GM18508 (cell line): Measurements from ENCODE around the gene HLF.

Experiments used
- ATAC-seq: cut with Tn5 transposase; IDR thresholded peaks from one replicate; pipeline ENCODE4 v1.9.1; 2021; ENCODE audit warnings: moderate number of reproducible peaks; ENCODE audit not compliant: insufficient read depth, unreplicated experiment

HLF gene

DNA sequence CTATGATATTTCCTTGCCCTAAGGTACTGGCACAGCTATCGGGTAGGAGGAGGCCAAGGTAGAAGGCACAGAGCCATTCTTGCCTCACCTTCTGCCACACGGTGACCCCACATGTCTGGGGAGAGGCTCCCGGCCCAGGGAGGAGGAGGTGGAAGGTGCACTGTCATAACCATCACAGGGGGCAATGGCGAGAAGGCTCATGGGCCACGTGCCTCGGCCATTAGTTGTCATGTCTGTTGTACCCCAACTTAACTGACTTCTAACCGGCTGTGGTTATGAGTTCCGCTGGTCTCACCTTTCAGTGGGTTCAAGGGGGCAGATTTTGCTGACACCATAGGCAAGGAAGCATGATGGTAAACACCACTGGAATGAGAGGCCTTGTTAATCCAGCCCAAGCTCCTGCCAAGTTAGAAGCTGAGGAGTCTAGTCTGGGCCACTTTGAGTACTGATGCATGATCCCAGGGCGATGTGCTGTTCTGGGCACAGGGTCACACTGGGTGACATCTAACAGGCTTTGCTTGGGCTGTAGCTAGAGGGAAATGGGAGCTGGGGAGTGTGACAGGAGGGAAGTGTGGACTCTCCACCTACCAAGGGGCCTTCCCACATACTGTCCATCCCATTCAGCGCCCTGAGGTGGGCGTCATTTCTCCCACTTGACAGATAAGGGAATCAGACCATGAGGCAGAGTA lies 39.6 kb downstream of the HLF start:
- ATAC-seq, result no peak

DNA sequence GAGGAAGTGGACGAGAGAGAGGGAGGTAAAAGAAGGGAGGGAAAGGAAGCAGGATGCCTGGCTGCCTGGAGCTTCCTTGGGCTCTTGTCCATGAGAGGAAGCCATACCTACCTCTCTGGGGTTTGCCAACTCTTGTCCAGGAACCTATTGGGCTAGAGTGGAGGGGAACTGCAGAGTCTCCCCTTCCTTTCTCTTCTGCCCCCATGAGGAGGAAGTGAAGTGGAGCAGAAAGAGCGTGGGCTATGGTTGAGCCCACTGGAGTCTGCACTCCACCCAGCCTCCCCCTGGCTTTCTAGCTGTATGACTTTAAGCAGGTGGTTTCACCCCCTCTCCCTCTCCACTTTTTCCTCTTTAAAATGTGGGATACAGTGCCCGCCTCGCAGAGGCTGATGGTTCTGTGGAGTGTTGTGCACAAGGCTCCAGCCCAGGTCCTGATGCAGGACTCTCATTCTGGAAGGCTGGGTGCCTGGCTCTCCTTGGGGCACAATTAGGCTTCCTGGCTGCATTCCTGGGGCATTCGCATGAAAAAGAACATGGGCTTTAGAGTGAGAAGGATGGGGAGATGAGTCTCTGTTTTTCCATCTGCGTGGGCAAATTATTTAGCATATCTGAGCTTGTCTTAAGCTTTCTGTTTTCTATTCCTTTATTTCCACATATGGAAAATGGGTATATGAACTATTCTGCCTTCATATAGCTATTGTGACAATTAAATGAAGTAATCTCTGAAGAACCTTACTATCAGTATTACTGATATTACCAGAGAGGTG lies 40.7 kb downstream of the HLF start:
- ATAC-seq, result no peak

GRCh38 chr17:55307879-55308278 lies 43.1 kb downstream of the HLF start:
- no peak for ATAC-seq

- ATAC-seq, result no peak
These were observed 44.0 kb downstream of the HLF start for GRCh38 chr17:55308613-55309391.

DNA sequence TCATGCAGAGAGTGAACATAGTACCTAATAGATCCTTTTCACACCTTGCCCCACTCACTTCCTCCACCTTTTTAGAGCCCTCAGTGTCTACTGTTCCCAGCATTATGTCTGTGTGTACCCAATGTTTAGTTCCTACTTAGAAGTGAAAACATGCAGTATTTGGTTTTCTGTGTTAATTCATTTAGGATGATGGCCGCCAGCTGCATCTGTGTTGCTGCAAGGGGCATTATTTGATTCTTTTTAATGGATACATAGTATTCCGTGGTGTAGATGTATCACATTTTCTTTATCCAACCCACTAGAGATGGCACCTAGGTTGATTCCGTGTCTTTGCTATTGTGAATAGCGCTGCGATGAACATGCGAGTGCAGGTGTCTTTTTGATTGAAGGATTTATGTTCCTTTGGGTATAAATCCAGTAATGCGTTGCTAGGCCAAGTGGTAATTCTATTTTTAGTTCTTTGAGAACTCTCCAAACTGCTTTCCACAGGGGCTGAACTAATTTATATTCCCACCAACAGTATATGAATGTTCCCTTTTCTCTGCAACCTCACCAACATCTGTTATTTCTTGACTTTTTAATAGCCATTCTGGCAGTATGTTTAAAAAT lies 47.1 kb downstream of the HLF start:
- no peak for ATAC-seq

DNA sequence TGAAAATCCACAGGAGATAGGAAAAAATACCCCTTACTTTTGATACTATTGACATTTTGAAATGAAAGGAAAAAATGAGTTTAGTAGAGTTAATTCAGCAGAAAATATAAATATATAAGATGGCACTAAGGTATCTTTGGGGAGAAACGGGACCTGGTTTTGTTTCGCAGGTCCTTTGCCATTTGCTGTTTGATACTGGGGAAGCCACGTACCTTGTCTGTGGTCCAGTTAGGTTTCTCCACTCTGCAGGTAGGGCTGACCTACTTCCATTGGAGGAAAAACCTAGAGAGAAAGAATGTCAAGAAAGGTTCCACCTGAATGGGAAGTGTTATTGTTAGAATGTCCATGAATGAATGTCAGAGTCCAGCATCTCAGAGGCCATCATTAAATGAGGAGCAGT lies 48.1 kb downstream of the HLF start:
- ATAC-seq, result no peak

DNA sequence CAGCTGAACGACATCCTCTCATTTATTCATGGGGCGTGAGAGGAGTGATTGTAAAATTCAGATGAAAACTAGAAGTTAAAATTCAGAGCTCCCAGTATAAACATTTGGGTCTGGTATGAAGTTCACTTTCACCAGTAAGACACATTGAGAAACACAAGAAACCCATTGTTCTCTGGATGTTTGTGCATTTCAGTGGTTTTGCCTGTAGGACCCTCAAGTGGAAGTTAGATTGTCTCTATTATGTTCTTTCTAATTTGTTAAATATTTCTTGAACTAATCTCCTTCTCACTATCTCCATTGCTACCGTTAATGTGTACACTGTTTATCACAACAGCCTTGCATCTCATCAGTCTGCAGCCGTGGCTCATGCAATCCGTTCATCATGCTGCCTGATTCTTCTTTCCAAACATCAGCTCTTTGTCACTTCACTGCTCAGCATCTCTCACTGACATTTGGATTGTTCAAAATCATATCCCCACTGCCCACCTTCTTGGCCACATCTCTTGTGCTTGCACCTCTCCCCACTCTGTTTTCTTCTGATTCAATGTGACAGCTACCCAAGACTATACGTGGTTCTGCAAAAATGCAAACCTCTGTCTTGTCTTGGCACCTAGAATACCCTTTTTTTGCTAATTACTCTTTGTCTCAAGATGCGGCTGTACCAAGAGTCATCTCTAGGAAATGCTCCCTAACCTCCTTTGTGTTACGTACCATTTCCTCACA lies 49.5 kb downstream of the HLF start:
- ATAC-seq, result no peak

DNA sequence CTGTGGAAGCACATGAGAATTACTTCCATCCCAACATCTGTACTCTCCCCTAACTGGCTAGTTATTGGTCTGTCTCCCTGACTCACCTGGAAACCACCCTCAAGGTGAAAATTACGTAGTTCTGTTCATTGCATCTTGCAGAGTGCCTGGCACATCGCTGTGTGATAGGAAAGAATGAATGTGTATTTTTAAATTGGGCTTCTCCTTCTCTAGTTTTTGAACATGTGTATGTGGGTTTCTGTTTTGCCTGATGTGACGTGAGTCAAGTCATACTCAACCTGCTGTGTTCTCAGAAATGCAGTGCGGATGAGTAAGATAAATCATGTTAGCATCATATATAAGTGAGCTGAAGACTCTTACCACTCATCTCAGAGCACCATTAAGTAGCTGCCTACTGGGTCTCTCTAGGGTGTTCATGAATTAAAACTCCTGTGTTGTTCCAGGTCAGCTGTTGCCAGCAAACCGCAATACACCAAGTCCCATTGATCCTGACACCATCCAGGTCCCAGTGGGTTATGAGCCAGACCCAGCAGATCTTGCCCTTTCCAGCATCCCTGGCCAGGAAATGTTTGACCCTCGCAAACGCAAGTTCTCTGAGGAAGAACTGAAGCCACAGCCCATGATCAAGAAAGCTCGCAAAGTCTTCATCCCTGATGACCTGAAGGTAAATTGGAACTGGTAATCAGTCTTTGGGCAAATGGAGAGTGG lies 50.2 kb downstream of the HLF start:
- no peak for ATAC-seq

- no peak for ATAC-seq
These were observed 51.7 kb downstream of the HLF start for GRCh38 chr17:55316499-55316898.

GRCh38 chr17:55317284-55317683 lies 52.5 kb downstream of the HLF start:
- ATAC-seq, result no peak

- no peak for ATAC-seq
These were observed 53.3 kb downstream of the HLF start for GRCh38 chr17:55318081-55318480.

DNA sequence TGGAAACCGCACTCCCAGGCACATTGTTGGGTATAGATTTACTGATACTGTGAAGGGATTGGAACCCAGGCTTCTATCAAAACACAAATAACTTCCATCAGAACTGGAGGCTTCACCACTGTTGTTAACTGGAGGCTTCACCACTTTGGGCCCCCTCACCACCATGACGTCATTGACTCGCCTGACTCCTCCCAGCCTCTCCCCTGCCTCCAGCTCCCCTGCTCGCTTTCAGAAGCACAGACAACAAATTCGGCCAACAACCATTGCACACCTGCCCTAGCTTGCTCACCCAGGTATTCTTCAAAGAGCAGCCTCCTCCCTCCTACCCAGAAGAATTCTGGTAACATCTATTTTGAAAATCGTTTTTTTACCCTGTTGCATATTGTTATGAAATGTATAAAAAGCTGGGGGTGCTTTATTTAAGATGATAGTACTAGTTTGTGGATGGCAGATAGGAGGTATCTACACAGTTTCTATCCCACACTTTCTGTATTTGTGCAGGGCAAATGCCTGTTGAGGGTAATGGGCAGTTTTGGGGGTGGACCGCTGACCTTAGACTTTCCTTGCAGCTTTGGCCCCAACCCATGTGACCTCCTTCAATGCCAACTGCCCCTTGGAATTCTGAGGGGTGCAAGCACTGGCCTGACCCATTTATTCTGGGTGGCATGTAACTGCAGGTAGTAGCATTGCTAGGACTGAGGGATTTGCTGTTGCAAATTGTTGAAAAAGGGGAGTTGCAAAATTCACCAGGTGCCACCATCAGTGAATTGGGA lies 54.1 kb downstream of the HLF start:
- no peak for ATAC-seq

- ATAC-seq, result no peak
These were observed 55.3 kb downstream of the HLF start for GRCh38 chr17:55319933-55320593.

- ATAC-seq, result no peak
These were observed 56.0 kb downstream of the HLF start for GRCh38 chr17:55320594-55321426.

DNA sequence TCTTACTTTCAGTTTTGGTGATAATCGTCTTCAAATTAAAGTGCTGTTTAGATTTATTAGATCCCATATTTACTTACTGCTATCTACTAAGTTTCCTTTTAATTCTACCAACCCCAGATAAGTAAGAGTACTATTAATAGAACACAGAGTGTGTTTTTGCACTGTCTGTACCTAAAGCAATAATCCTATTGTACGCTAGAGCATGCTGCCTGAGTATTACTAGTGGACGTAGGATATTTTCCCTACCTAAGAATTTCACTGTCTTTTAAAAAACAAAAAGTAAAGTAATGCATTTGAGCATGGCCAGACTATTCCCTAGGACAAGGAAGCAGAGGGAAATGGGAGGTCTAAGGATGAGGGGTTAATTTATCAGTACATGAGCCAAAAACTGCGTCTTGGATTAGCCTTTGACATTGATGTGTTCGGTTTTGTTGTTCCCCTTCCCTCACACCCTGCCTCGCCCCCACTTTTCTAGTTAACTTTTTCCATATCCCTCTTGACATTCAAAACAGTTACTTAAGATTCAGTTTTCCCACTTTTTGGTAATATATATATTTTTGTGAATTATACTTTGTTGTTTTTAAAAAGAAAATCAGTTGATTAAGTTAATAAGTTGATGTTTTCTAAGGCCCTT lies 56.8 kb downstream of the HLF start:
- no peak for ATAC-seq

DNA sequence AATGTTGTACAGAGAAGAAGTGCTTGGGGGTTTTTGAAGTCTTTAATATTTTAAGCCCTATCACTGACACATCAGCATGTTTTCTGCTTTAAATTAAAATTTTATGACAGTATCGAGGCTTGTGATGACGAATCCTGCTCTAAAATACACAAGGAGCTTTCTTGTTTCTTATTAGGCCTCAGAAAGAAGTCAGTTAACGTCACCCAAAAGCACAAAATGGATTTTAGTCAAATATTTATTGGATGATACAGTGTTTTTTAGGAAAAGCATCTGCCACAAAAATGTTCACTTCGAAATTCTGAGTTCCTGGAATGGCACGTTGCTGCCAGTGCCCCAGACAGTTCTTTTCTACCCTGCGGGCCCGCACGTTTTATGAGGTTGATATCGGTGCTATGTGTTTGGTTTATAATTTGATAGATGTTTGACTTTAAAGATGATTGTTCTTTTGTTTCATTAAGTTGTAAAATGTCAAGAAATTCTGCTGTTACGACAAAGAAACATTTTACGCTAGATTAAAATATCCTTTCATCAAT lies 57.8 kb downstream of the HLF start:
- no peak for ATAC-seq
